ENCODE results near the gene FBXL7.

Gene FBXL7

GRCh38 chr5:15585841-15586591 lies 86.0 kb downstream of the FBXL7 start:
- Histone ChIP-seq H3K9ac (ENCODE audit: low read length) (no peak overlapping the region), H3K4me2 (ENCODE audit: low read length) (no peak overlapping the region), H2AFZ (ENCODE audit: low read depth, low read length) (no peak overlapping the region), H3K4me3 (ENCODE audit: low read length) (no peak overlapping the region), H3K27me3 (ENCODE audit: low read depth, low read length) (no peaks in the 10 kb centered on the region), H3K27ac (ENCODE audit: low read length) (no peak overlapping the region), H3K79me2 (ENCODE audit: low read length) (no peaks in the 10 kb centered on the region), H3K36me3 (replicated peaks; ENCODE audit: low read depth, low read length) (no peaks in the 10 kb centered on the region), H3K9me3 (ENCODE audit: insufficient read depth, low read length) (no peaks in the 10 kb centered on the region), H3K4me1 (ENCODE audit: low read length) (no peaks in the 10 kb centered on the region), H4K20me1 (ENCODE audit: insufficient read depth, low read length) (no peaks in the 10 kb centered on the region)
- TF ChIP-seq EZH2phosphoT487 (IDR thresholded peaks at IDR 0.05; ENCODE audit: low read depth) (no peak), CTCF (IDR thresholded peaks at IDR 0.05; ENCODE audit: low read depth, low read length) (no peak)

DNA sequence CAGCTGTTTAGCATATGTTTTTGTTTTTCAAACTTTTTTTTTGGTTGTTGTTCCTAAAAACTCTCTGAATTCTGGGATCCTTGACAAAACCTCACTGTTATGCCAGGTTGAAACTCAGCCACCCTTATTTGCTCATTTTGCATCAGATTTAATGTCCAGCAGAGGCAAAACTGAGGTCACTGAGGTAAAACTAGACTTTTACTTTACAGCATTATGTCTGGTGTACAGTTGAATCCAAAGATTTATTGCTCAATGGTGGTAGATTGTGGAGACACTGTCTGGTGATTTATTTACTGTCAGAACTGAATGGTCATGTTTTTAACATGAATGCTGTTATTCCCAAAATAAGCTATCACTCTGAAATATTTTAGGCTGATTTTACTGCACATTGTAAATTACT lies 87.9 kb downstream of the FBXL7 start:
- no peak overlapping the region for H3K4me3 ChIP-seq (ENCODE audit: low read length)
- no peak overlapping the region for H3K9ac ChIP-seq (ENCODE audit: low read length)
- TF ChIP-seq EZH2phosphoT487 (IDR thresholded peaks at IDR 0.05; ENCODE audit: low read depth) (no peak), CTCF (IDR thresholded peaks at IDR 0.05; ENCODE audit: low read depth, low read length) (no peak)
- no peaks in the 10 kb centered on the region for H3K27me3 ChIP-seq (ENCODE audit: low read depth, low read length)
- no peak overlapping the region for H3K4me2 ChIP-seq (ENCODE audit: low read length)
- H3K4me1 ChIP-seq (ENCODE audit: low read length) = no peaks in the 10 kb centered on the region
- no peaks in the 10 kb centered on the region for H3K9me3 ChIP-seq (ENCODE audit: insufficient read depth, low read length)
- H3K36me3 ChIP-seq (replicated peaks; ENCODE audit: low read depth, low read length) = no peaks in the 10 kb centered on the region
- no peaks in the 10 kb centered on the region for H4K20me1 ChIP-seq (ENCODE audit: insufficient read depth, low read length)
- no peaks in the 10 kb centered on the region for H3K79me2 ChIP-seq (ENCODE audit: low read length)
- H3K27ac ChIP-seq (ENCODE audit: low read length) = no peak overlapping the region
- no peak overlapping the region for H2AFZ ChIP-seq (ENCODE audit: low read depth, low read length)

DNA sequence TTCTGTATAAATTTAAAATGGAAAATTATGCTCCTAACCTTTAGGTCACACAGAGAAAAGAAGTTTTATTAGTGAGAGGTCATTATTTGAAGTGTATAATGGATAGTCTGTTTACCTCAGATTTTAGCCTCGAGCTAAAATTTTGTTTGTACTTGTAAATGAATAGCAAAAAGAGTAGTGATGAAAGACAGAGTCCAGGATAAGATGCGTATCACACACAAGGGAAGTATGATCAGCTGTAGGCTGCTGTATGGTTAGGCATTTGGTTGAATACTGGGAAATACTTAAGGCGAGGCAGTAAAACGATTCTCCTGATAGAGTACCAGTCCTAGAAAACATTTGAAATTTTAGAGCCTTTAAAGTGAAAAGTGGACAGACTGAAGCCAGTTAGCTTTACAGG lies 92.7 kb downstream of the FBXL7 start:
- Histone ChIP-seq H2AFZ (ENCODE audit: low read depth, low read length) (no peak overlapping the region), H3K27ac (ENCODE audit: low read length) (no peak overlapping the region), H3K4me2 (ENCODE audit: low read length) (no peak overlapping the region), H3K4me1 (ENCODE audit: low read length) (no peaks in the 10 kb centered on the region), H3K79me2 (ENCODE audit: low read length) (no peaks in the 10 kb centered on the region), H3K9me3 (ENCODE audit: insufficient read depth, low read length) (no peaks in the 10 kb centered on the region), H3K36me3 (replicated peaks; ENCODE audit: low read depth, low read length) (no peaks in the 10 kb centered on the region), H3K27me3 (ENCODE audit: low read depth, low read length) (no peaks in the 10 kb centered on the region), H3K9ac (ENCODE audit: low read length) (no peak overlapping the region), H3K4me3 (ENCODE audit: low read length) (no peak overlapping the region), H4K20me1 (ENCODE audit: insufficient read depth, low read length) (no peaks in the 10 kb centered on the region)
- TF ChIP-seq EZH2phosphoT487 (IDR thresholded peaks at IDR 0.05; ENCODE audit: low read depth) (no peak), CTCF (IDR thresholded peaks at IDR 0.05; ENCODE audit: low read depth, low read length) (no peak)

DNA sequence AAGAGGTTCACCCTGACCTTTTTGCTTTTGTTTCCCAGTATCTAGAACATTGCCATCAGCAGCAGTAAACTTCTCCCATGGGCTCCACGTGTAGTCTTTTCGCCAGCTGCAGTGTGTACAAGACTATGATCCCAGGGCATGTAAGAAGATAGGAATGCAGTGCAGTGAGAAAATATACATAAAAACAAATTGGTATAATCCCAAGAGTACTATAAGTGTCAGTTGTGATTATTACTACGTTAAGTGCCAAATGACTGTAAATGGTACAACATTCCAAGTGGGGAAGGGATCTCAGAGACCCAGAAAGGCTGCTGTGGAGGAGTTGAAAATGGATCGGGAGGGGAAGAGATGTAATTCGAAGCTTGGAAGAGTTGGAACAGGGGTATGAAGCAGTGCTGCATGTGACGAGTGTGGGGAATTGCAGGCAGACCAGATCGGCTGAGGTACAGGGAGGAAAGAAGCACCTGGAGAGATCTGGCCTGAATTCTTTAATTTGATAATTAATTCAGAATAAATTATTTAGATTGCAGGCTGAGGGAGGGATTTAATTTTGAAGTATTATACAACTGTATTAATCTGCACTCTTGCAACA lies 95.1 kb downstream of the FBXL7 start:
- no peaks in the 10 kb centered on the region for H3K36me3 ChIP-seq (replicated peaks; ENCODE audit: low read depth, low read length)
- no peaks in the 10 kb centered on the region for H3K4me1 ChIP-seq (ENCODE audit: low read length)
- no peaks in the 10 kb centered on the region for H3K79me2 ChIP-seq (ENCODE audit: low read length)
- H3K27ac ChIP-seq (ENCODE audit: low read length) = no peak overlapping the region
- no peak overlapping the region for H3K9ac ChIP-seq (ENCODE audit: low read length)
- no peak overlapping the region for H3K4me3 ChIP-seq (ENCODE audit: low read length)
- H2AFZ ChIP-seq (ENCODE audit: low read depth, low read length) = no peak overlapping the region
- H3K4me2 ChIP-seq (ENCODE audit: low read length) = no peak overlapping the region
- no peaks in the 10 kb centered on the region for H3K27me3 ChIP-seq (ENCODE audit: low read depth, low read length)
- TF ChIP-seq CTCF (IDR thresholded peaks at IDR 0.05; ENCODE audit: low read depth, low read length) (no peak), EZH2phosphoT487 (IDR thresholded peaks at IDR 0.05; ENCODE audit: low read depth) (no peak)
- no peaks in the 10 kb centered on the region for H3K9me3 ChIP-seq (ENCODE audit: insufficient read depth, low read length)
- no peaks in the 10 kb centered on the region for H4K20me1 ChIP-seq (ENCODE audit: insufficient read depth, low read length)

Measured in OCI-LY3 (cell line).